ENCODE measurements around the gene SPG21. TPM values are rescaled to one million over a fixed set of nuclear protein-coding genes. Genes with fewer than 3 reads are reported as not detected.

Gene SPG21
- total and polyA plus RNA-seq, 2 of the 4 experiments (the other 2 are of a cell fraction): 59.9 to 60.8 TPM

DNA sequence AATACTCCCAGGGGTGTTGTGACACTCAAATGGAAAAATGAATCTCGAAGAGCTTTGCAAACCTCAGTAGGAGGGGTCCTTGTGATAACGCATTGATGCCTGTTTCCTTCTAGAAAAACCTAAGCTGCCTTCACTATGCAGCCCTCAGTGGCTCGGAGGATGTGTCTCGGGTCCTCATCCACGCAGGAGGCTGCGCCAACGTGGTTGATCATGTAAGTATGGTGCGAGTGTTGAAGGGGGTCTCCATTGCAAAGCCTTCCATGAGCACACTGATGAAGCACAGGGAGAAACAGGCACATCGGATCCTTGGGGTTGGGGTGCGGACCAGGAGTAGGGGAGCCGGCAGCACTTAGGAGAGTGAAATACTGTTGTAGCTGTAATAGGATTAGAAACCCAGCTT, 55.7 kb downstream of the SPG21 start:
- no peak overlapping the region for H2BK120ac ChIP-seq (ENCODE audit: low read depth, low read length)
- no peak overlapping the region for H3K14ac ChIP-seq (replicated peaks; ENCODE audit: low read depth, low read length)
- peaks cover 2% of the 10 kb centered on the region; the same call in 1 of the 2 replicates for H3K36me3 ChIP-seq (ENCODE audit: control insufficient read depth, insufficient read depth, low read length)
- WGBS, 2 experiments (ENCODE audit: extremely low coverage in 2 of 2, insufficient read length in 1 of 2): 100% methylated on average over 3 of the region's 11 CpGs; no CpG with 5 or more reads in 1 of the 2 experiments
- no peak overlapping the region for H3K18ac ChIP-seq (ENCODE audit: low read depth, low read length)
- H3K4ac ChIP-seq (ENCODE audit: low read depth, low read length): no peak overlapping the region
- no peak overlapping the region for H3K56ac ChIP-seq (ENCODE audit: extremely low read depth, insufficient read depth, low read length)
- H2AK5ac ChIP-seq (ENCODE audit: low read depth, low read length): no peak overlapping the region
- no peak overlapping the region for H3K9ac ChIP-seq (ENCODE audit: low read depth, low read length)
- H2AFZ ChIP-seq (replicated peaks; ENCODE audit: low read length, poor library complexity): no peak overlapping the region
- H2AK9ac ChIP-seq (replicated peaks; ENCODE audit: low read depth, low read length, poor library complexity): no peak overlapping the region
- H3K4me2 ChIP-seq (ENCODE audit: low read depth, low read length): no peak overlapping the region
- intact Hi-C loops (cut with micrococcal nuclease) (no loop called here), dilution Hi-C loops (cut with HindIII; ENCODE audit: low sequenced_read_pairs, unreplicated experiment) (no loop called here), in situ Hi-C loops (cut with MboI; ENCODE audit: low sequenced_read_pairs) (no loop called here)
- no peak overlapping the region for H3K27ac ChIP-seq (ENCODE audit: insufficient read depth, low read length)
- peaks cover 10% of the 10 kb centered on the region for H3K4me1 ChIP-seq (ENCODE audit: control insufficient read depth, insufficient read depth, low read length)
- no peak overlapping the region for H2BK5ac ChIP-seq (ENCODE audit: low read depth, low read length, poor library complexity, severe bottlenecking)
- no peak overlapping the region for H2BK20ac ChIP-seq (ENCODE audit: low read depth, low read length)
- no peak overlapping the region for H2BK15ac ChIP-seq (ENCODE audit: low read depth, low read length)
- POLR2A ChIA-PET (ENCODE audit: unreplicated experiment): no interaction called here
- H3K9me1 ChIP-seq (ENCODE audit: insufficient read depth, low read length): peaks cover 14% of the 10 kb centered on the region
- no peaks in the 10 kb centered on the region for H3K9me3 ChIP-seq (ENCODE audit: control insufficient read depth, insufficient read depth, low read length)
- H3K4me3 ChIP-seq (ENCODE audit: insufficient read depth, low read depth, low read length): no peak overlapping the region
- peaks cover 0 to 3% of the 10 kb centered on the region in 2 experiments; a peak in 1 of 4 replicates for H3K79me1 ChIP-seq (ENCODE audit: low read depth in 1 of 2, low read length in 2 of 2)
- CTCF ChIA-PET: interaction anchor here (0.6 kb wide), 1 partner anchor 37 kb away, joined by 4 read pairs; no protein-coding TSS in a partner anchor
- no peak overlapping the region for H4K91ac ChIP-seq (ENCODE audit: insufficient read depth, low read depth, low read length)
- no peaks in the 10 kb centered on the region for H3K27me3 ChIP-seq (ENCODE audit: control insufficient read depth, insufficient read depth, low read length)
- no peak for ATAC-seq (ENCODE audit: low read depth)
- no peak for DNase-seq
- no TSS peak for BruUV-seq (replicated peaks)
- no peaks in the 10 kb centered on the region for H4K20me1 ChIP-seq (ENCODE audit: insufficient read depth, low read length)
- TF ChIP-seq RAD21 (IDR thresholded peaks at IDR 0.05; ENCODE audit: low read length) (no peak), POLR2A (IDR thresholded peaks at IDR 0.05; ENCODE audit: low read depth, low read length) (no peak), MAZ (IDR thresholded peaks at IDR 0.05; ENCODE audit: borderline replicate concordance, low read depth, low read length) (no peak), CTCF (conservative IDR thresholded peaks at IDR 0.05; ENCODE audit: low read depth, low read length) (no peak), RCOR1 (IDR thresholded peaks at IDR 0.05; ENCODE audit: insufficient replicate concordance, low read length) (no peak), SMC3 (IDR thresholded peaks at IDR 0.05; ENCODE audit: low read depth, low read length) (no peak), CHD1 (IDR thresholded peaks at IDR 0.05; ENCODE audit: low read depth, low read length) (no peak), CEBPB (IDR thresholded peaks at IDR 0.05; ENCODE audit: low read depth, low read length) (no peak), MAFK (IDR thresholded peaks at IDR 0.05; ENCODE audit: low read depth, low read length) (no peak), MXI1 (IDR thresholded peaks at IDR 0.05; ENCODE audit: borderline replicate concordance, low read depth, low read length) (no peak), USF2 (IDR thresholded peaks at IDR 0.05; ENCODE audit: low read depth, low read length) (no peak), BHLHE40 (IDR thresholded peaks at IDR 0.05; ENCODE audit: low read depth, low read length) (no peak), NFE2L2 (IDR thresholded peaks at IDR 0.05; ENCODE audit: low read depth, low read length) (no peak)
- no peak overlapping the region for H4K5ac ChIP-seq (ENCODE audit: low read depth, low read length)
- no peak overlapping the region for H4K8ac ChIP-seq (ENCODE audit: low read depth in 2 of 2, low read length in 2 of 2)
- H3K23ac ChIP-seq (ENCODE audit: low read depth, low read length): no peak overlapping the region
